Heart left ventricle (tissue), 13 donors: ENCODE data around the gene PLAA.

ENCODE experiments used
- CTCF ChIP-seq, 12 donors: fragments of 200-600 bp; sonication (generic) in 4 of 12; IDR thresholded peaks; one replicate each; pipeline versions ENCODE4 v1.5.0 to v1.8.0; 2018 to 2022; ENCODE audit warnings: antibody characterized with exemption in 12 of 12, mild to moderate bottlenecking in 5 of 12
- POLR2A ChIP-seq, 2 donors: fragments of 450-650 bp; IDR thresholded peaks; one replicate each; pipeline ENCODE4 v1.6.1; 2017; ENCODE audit warnings: antibody characterized with exemption in 2 of 2, mild to moderate bottlenecking in 2 of 2, moderate library complexity in 2 of 2
- donor health status: ischemic (EF 13 %, LVEDD 7.1; RV severe dilation, severe dysfunction).
- donor health status: DM: no; HTN: yes; CAD: no.
- donor health status: DM: no; HTN: no; CAD: no.
- donor health status: ischemic (EF 25% LVEDD 6.9; RV normal size, moderate dysfunction).
- donor health status: ischemic (EF 25% LVEDD 5.7; RV mildly dilated, moderate dysfunction).
- donor health status: ischemic (EF 35%, LVEDD 5.7; RV mildly dilated, moderate dysfunction).
- donor health status: nonischemic (EF 11% LVEDD 7.7; RV severe dilation, severe dysfunction).
- donor health status: DM: yes; HTN: yes; CAD: no.
- donor health status: PGD.
- donor health status: ischemic (EF 29% LVEDD 5.4; RV normal size, mild dysfunction).
- donor health status: nonischemic (EF 23%, LVEDD 6.1; RV moderate dilation, normal function).

DNA sequence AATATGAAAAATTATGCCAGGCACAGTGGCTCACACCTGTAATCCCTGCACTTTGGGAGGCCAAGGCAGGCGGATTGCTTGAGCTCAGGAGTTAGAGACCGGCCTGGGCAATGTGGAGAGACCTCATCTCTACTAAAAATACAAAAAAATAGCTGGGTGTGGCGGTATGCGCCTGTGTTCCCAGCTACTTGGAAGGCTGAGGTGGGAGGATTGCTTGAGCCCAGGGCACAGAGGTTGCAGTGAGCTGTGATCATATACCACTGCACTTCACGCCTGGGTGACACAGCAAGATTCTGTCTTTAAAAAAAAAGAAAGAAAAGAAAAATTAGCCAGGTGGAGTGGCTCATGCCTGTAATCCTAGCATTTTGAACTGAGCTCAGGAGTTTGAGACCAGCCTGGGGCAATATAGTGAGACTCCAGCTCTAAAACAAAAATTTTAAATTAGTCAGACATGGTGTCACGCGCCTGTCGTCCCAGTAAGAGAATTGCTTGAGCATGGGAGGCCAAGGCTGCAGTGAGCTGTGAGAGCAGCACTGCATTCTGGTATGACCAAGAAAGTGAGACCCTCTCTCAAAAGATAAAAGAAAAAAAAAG, 18.0 kb downstream of the PLAA start:
- TF ChIP-seq CTCF (IDR thresholded peaks at IDR 0.05), result no peak
- no peak for TF ChIP-seq POLR2A (IDR thresholded peaks at IDR 0.05)
